GM06990 (cell line): ENCODE data around the gene TCN1.
"Not testable (repeated sequence)": the region's sequence is repeated elsewhere in the genome, so short reads cannot be mapped to it uniquely, and the experiment has no call there.

Experiments used
- DNase-seq: peaks from one replicate; pipeline ENCODE4 v3.0.0-alpha.2; 2011; ENCODE audit not compliant: insufficient read length; ENCODE audit errors: extremely low read depth
- H3K27me3 ChIP-seq: replicated peaks from 2 replicates; pipeline ENCODE4 v1.6.0; 2011; ENCODE audit warnings: low read length; ENCODE audit not compliant: control insufficient read depth, insufficient read depth
- H3K36me3 ChIP-seq: 2 replicates; pipeline ENCODE4 v1.5.1; 2011; ENCODE audit warnings: low read length; ENCODE audit not compliant: control insufficient read depth, insufficient read depth
- H3K4me3 ChIP-seq: replicated peaks from 2 replicates; pipeline ENCODE4 v1.5.1; 2011; ENCODE audit warnings: low read depth, mild to moderate bottlenecking, control low read depth, low read length
- TF ChIP-seq, protein P1 (sequence below): IDR thresholded peaks from 2 replicates; pipeline ENCODE4 v1.5.1; 2011; ENCODE audit warnings: low read length, control low read depth, mild to moderate bottlenecking, inconsistent platforms; ENCODE audit not compliant: insufficient read depth, poor library complexity, severe bottlenecking

TCN1 gene

DNA sequence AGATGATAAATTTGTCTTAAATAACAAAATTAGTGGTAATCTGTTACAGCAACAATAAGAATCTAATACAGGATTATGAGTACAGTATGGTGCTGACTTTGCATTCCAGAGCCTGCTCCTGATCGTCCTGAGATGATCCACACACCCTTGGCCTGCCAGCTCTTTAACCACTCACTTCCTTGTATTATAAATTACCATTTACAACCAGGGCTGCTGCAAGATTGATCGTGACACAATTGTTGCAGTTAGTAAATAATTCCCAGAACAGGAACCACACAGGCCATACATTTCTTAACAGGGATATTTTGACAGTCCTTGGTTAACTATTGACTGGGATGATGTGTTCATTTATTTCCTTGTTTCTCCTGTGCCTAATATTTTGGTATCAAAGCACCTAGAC lies 17.2 kb downstream of the TCN1 start:
- H3K36me3 ChIP-seq: no peaks in the 10 kb centered on the region
- no peak overlapping the region for H3K4me3 ChIP-seq
- no peaks in the 10 kb centered on the region for H3K27me3 ChIP-seq
- no peak for DNase-seq
- TF ChIP-seq, protein P1, sequence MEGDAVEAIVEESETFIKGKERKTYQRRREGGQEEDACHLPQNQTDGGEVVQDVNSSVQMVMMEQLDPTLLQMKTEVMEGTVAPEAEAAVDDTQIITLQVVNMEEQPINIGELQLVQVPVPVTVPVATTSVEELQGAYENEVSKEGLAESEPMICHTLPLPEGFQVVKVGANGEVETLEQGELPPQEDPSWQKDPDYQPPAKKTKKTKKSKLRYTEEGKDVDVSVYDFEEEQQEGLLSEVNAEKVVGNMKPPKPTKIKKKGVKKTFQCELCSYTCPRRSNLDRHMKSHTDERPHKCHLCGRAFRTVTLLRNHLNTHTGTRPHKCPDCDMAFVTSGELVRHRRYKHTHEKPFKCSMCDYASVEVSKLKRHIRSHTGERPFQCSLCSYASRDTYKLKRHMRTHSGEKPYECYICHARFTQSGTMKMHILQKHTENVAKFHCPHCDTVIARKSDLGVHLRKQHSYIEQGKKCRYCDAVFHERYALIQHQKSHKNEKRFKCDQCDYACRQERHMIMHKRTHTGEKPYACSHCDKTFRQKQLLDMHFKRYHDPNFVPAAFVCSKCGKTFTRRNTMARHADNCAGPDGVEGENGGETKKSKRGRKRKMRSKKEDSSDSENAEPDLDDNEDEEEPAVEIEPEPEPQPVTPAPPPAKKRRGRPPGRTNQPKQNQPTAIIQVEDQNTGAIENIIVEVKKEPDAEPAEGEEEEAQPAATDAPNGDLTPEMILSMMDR: no peak

DNA sequence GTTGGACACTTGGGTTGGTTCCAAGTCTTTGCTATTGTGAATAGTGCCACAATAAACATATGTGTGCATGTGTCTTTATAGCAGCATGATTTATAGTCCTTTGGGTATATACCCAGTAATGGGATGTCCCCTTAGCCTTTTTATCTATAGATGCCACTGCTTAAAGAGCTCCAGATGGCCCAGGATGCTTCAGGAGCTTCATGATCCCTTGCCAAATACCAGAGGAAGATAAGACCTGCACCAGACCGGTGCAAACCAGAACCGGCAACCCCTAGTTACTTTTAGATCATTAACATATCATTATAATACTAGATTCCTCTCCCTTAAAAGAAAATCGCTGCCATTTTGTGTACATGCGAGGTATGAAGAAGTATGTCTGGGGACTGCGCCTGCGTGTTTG lies 17.8 kb downstream of the TCN1 start:
- H3K36me3 ChIP-seq, H3K4me3 ChIP-seq, H3K27me3 ChIP-seq, DNase-seq: not testable (repeated sequence)

DNA sequence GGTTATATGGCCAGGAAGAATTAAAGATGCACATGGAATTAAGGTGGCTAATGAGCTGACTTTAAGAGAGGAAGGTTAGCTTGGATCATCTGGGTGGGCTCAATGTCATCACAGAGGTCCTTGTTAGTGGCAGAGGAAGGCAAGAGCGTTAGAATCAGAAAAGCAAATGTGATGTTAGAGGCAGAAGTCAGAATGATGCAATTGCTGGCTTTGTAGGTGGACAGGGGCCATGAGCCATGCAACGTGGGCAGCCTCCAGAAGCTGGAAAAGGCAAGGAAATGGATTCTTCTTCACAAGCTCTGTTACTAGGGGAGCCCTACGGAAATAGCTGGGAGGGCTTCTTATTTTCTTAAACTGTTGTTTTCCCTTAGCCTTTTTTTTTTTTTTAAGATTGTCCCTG lies 18.7 kb downstream of the TCN1 start:
- no peaks in the 10 kb centered on the region for H3K36me3 ChIP-seq
- no peak overlapping the region for H3K4me3 ChIP-seq
- no peak for DNase-seq
- H3K27me3 ChIP-seq: no peaks in the 10 kb centered on the region
- TF ChIP-seq, protein P1: no peak

DNA sequence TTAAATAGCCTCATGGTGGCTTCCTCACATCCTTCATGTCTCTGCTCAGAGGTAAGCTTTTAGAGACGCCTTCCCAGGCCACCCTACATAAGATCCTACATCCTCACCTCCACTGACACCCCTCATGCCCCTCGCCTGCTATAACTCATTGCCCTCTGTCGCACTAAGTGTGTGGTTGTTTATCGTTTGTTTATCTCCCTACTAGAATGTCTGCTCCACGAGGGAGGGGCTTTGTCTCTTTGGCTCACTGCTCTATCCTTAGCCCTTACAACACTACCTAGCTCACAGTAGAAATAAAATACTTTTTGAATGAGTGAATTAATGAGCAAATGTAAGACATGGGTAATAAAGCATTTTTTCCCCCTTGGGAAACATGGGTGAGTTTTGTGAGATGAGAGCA lies 19.7 kb downstream of the TCN1 start:
- TF ChIP-seq, protein P1: no peak
- no peak for DNase-seq
- Histone ChIP-seq H3K27me3 (no peaks in the 10 kb centered on the region), H3K4me3 (no peak overlapping the region), H3K36me3 (no peaks in the 10 kb centered on the region)

DNA sequence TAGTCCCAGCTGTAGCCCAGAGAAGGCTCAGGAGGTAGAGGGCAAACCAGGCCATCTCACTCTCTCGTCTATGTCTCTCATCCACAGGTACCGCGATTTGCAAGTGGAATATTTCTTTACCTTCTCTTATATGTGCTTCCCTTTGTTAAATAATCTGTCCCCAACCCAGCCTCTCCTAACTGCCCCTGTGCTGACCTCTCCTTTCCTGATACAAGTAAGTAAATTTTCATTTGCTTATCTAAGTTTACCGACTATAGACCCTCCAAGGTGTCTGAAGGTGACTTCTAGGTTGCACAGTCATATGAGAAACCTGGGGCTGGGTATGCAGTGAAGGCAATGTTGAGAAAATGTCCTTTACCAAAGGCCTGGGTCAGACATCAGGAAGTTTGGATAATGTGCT lies 20.9 kb downstream of the TCN1 start, which contains the start of gene CBLIF:
TSS of gene CBLIF (minus strand) at position 101 of the 400 bp plus-strand sequence. CDS start at position 55, 46 bp downstream.
- Histone ChIP-seq H3K27me3 (no peaks in the 10 kb centered on the region), H3K4me3 (no peak within 1 kb of the TSS), H3K36me3 (no peaks in the 10 kb centered on the region)
- no peak for DNase-seq
- TF ChIP-seq, protein P1: no peak

DNA sequence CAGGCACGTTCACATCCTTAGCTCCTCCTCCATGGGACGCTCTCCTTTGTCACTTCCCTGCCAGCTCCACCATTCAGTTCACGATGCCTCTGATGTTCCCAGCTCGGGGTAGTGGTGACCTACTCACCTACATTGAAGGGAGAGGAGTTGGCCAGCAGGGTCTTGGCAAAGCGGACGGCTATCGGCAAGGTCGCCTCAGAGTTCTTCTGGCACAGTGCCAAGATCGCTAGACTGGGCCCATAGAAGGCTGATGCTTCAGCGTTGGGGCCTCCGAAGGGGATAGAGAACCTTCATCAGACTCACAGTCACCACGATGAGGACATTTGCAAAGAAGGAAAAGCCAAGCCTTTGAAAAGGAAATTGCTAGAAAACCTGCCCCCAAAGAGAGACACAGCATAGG lies 24.0 kb downstream of the TCN1 start:
- no peak overlapping the region for H3K4me3 ChIP-seq
- no peaks in the 10 kb centered on the region for H3K36me3 ChIP-seq
- TF ChIP-seq, protein P1: no peak
- H3K27me3 ChIP-seq: no peaks in the 10 kb centered on the region
- no peak for DNase-seq
